ENCODE results near the gene VCAN.

Gene VCAN

DNA sequence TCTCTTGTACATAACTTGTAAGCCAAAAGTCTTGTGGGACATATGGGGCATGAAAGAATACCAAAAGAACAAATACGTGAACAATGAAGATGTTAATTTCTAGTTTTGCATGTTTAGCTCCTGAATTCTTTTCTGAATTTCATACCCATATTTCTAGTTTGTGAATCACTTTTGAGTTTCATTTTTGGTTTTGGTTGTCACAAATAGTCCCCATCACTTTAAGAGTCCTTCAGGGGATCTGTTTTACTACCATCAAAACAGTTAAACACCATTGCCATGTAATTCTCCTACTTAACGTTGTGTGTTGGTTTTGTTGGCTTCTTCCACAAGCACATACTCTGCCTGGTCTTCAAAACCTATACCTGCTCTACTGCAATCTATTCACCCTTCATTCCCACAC, 27.0 kb downstream of the VCAN start:
- DNase-seq (ENCODE audit: low spot score) = no peak

DNA sequence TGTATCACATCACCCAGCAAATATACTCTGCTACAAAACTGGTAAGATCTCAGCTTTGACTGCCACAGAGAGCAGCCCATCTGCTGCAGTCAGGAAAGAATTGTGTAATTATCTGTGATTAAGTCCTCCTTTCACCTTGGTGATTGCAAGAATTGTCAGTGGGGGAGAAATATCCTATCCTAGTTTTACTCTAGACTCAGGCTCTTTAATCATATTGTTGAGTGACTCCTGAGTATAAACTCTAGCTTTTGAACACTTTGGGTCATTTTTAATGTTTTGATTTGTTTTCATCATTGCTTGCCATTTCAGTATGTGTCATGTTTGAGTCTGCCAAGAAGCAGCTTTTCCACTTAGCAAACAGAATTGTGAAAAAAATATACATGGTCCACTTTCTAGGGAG, 32.1 kb downstream of the VCAN start:
- DNase-seq (ENCODE audit: low spot score) = no peak

DNA sequence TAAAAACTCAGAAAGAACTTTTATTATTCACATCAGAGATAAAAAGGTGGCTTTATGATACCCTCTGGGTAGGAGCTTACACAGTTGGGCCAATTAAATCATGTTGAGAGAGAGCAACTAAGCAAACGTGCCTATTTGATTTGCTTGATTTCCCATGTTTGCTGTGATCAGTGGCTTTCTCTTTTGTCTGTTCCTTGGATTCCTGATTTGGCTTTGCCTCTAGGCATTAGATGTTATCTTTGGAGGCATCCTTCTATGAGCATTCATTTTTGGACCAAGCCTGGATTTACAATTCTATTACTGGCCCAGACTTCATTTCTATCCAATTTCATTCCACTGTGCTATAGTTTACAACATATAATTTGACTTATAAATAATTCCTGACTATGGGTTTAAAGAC, 35.9 kb downstream of the VCAN start:
- no peak for DNase-seq (ENCODE audit: low spot score)

DNA sequence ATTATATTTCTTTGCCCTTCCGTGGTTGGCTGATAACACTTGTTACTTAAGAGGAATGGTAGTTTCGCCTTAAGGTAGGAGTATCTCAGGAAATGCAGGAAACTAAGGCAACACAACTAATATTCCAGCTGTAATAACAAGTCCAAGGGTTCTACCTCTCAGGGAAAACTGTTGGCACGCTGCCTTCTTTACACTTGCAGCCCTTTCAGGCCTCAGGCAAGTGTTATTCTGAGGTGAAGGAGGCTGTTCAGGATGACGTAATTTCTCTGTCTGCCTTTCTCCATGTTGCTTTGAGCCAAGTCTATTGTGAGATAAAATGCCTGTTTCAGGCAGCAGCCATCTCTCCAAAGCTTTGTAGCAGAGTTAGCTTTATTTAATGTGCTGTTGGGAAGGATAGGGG, 38.0 kb downstream of the VCAN start:
- DNase-seq (ENCODE audit: low spot score) = no peak

DNA sequence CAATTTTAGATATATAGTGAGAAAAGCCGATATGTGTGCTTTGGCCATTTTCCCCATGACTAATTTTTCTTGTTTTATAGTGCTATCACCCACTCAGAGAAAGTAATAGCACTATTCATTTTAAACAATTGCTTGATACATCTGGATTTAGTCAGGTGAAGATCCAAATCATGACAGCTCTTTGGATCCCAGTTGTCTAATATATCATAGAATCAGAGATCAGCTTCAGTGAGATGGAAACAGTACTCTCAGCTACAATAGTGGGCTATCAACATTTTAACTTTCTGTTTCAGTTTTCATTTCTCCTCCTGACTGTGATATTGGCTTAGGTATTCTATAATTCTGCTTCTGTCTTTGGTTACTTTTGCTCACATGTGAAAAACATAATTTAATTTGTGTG, 38.7 kb downstream of the VCAN start:
- no peak for DNase-seq (ENCODE audit: low spot score)

DNA sequence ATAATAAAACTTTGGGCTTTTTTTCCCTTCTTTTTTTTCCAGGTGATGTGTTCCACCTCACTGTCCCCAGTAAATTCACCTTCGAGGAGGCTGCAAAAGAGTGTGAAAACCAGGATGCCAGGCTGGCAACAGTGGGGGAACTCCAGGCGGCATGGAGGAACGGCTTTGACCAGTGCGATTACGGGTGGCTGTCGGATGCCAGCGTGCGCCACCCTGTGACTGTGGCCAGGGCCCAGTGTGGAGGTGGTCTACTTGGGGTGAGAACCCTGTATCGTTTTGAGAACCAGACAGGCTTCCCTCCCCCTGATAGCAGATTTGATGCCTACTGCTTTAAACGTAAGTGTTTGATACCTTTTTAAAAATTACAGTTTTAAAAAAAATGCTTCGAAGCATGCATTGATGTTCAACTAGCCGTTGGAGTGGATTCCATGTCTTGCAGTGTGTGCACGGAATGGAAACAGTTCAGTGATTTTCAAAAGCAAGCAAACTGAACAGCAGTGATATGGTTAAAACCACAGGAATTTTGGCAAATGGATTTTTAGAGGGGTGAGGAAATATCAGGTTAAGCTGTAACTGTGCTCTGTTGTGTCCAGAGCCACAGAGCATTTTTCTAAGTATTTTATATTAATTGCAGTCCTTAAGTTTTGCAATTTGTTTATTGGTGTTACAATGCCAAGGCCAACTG, 40.7 kb downstream of the VCAN start:
- DNase-seq (ENCODE audit: low spot score) = no peak

DNA sequence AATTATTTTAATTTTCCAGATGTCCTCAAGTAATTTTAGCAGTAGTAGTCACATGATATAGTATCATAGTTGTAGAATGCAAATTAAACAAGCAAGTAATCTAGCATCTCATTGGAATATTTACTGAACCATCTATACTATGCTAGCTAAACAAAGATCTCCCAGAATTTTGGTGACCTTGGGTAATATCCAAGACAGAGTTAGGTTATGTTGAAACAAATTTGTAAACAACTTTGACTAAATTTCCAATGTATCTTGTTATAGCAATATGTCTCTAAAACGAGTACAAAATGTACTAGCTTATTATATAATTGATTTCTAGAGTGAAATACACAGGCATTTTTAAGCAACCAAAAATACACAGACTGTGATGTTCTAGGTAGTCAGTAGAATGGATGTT, 41.5 kb downstream of the VCAN start:
- DNase-seq (ENCODE audit: low spot score) = no peak

DNA sequence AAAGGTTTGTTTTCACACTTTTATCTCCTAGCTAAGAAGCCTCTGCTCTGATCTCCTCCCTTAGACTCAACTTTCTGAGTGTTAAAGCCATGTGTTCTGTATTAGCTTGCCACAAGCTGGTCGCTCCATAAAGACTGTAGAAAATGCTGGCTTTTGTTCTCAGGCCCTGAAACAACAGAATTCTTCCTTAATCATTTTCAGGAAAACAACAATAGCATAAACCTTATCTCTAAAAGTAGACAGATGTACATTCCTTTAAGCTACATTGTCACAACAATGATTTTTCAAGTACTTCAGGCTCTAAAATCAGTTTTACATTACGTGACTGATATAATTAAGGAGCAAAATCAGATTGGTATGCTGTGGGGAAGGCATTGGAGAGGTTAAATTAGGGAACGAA, 41.9 kb downstream of the VCAN start:
- DNase-seq (ENCODE audit: low spot score) = no peak

DNA sequence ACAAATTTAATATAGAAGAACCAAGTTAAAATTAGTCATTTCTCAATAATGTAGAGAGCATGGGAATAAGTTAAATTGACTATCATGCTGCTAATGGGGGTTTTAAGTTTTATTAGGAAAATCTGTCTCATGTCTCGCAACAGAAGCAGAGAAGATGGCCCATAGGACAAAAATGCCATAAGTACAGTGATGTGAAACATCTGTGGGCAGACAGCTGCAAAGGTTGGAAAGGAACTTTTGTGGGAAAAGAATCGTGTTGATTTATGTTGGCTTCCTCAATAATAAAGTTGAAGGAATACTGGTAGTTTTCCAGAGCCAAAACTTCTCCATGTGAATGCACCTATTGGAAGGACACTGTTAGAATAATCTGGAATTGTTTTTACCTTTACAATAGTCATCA, 44.8 kb downstream of the VCAN start:
- DNase-seq (ENCODE audit: low spot score) = no peak

DNA sequence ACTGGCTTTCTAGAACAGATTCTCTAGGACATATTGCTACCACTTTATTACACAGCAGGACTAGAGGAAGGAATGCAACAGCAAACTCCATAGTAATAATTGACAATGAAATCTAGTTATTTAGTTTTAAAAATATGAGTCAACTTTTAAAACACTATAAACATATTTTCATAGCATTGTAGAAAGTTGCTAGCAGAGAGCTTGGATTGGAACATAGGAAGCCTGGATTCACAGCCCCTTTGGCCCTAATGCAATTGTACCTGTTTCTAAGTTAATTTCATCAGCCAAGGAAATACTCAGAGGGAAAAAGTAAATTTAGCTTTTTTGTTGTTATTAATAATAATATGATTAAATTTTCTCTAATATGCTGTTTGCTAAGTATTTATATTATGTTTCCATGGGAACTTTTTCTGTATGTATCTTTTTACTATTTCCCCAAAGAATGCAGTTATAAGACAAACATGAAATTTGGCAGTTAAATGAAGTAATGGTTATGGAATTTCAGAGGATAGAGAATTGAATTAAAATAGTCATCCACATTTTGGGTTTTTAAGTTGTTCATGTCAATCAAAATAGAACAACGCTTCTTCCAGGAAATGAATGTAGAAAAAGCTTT, 45.6 kb downstream of the VCAN start:
- DNase-seq (ENCODE audit: low spot score) = no peak

DNA sequence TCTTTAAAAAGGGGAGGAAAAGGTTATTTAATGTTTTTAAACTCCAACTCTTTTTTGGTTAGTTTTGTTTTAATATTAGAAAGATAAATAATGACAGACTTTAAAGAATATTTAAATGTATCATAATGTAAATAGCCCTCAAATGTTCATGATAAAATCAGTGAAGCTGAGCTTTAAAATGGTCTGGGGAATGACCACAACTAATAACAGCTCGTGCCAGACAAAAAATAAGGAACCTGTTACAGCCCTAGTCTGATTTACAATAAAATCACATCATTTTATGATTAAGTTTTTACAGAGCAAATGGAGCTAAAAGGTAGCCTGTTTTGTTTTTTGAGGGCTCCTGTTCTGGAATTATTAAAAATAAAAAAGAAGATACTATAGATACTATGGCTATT, 46.1 kb downstream of the VCAN start:
- DNase-seq (ENCODE audit: low spot score) = no peak

DNA sequence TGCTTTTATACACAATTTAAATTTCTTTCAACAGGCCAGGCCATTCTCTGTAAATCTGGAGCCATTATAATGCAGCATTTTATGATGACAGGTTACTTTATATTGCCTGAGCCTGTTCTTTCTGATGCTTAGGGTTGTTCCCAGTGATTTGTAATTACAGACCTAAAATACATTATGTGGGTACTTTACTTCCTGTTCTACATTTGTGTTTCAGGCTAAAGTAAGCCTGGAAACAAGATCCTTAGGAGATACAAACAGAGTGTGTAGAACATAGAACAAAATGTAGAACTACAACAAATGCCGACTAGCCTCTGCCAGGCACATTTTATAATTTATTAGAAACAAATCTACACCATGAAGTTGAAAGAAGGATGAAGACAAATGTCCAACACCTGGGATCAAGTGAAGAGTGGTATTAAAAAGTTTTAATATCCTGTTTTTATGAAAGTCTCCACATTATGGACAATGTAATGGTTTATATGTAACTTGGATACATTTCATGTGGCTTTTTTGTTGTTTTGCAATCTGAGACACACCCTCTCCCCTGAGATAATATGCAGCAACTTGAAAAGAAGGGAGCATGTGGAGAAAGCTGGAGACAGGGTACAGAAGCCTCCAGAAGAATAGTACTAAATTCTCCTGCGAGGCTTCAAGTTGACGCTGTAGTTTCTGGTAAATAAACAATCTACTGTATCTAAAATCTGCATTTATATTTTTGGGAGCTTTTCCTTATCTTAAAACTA, 46.9 kb downstream of the VCAN start:
- no peak for DNase-seq (ENCODE audit: low spot score)

DNA sequence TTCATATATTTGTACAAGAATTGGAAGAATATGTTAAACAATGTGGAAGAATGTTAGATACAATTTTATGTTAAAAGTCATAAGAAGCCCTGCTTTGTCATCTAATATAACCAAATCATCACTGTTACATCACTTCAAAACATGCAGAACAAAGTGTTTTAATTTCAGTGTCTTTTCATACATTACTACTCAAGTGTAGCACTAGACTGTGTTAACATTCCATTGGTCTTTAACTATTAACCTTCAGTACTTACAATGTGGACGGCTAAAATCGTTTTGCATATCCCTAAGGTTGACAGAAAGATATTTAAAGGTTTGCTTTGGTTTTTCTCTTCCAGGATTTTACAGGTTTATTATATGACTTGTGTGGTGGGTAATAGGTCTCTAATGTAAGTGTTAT, 50.9 kb downstream of the VCAN start:
- DNase-seq (ENCODE audit: low spot score) = no peak

DNA sequence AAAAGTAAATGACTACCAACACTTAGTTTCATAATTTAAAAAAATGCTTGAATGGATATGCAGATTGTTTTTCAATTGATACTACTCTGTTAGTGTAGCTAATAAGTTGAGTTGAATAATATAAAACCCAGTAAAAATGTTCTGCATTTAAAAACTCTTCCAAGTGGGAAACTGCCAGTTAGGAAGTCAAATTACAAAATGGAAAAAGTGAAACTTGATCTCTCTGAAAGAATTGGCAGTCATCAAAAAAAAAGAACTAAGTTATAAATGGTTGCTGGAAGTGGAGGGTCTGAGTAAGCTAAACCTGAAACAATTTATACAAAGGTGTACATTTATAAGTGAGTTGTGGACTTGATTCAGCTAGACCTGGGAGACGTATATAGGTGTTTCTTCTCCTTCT, 52.4 kb downstream of the VCAN start:
- no peak for DNase-seq (ENCODE audit: low spot score)

DNA sequence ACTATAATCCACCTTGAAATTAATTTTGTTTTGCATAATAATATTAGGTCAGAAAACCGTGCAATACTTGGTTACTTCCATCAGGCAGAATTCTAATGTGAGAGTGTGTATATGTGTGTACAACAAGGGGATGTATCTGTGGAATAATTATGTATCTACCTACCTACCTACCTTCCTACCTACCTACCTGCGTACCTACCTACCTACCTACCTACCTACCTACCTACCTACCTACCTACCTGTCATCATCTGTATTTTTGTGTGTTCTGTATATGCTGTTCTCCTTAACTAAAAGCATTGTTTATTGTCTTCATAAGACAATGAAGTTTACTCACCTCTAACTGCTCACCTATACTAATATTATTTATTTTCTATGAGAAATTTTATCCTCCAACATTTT, 52.8 kb downstream of the VCAN start:
- no peak for DNase-seq (ENCODE audit: low spot score)

DNA sequence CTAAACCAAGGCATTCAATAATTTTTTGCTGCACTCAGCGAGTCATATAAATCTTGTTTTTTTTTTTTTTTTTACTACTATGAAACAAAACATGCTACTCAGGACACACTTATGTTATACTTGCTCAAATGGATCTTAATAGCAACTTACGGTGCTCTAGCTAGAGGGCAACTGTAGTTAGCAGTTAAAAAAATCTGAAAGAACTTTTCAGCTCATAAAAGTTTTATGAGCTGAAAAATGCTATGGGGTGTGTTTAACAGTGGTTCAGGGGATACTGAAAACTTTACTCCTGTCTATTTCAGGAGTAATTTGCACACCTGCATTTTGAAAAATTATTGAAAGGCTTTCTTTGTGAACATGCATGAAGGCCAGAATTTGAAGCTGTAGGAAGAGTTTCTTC, 53.4 kb downstream of the VCAN start:
- no peak for DNase-seq (ENCODE audit: low spot score)

DNA sequence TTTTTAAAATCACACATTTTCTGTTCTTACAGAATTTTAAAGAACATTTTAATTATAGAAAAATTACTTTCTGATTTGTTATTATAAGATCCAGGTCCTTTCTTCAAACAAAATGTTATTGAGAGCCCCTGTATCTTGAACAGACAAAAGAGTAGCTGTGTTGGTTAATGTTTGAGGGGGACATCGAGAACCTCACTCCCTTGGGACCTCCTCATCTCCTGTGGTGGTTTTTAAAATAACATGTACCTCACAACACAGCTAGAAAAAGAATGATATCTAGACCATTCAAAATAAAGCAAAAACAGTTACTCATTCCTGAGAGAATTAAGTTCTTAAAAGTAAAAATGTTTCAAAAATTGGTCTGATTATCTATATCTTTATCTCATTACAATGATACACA, 54.7 kb downstream of the VCAN start:
- no peak for DNase-seq (ENCODE audit: low spot score)

DNA sequence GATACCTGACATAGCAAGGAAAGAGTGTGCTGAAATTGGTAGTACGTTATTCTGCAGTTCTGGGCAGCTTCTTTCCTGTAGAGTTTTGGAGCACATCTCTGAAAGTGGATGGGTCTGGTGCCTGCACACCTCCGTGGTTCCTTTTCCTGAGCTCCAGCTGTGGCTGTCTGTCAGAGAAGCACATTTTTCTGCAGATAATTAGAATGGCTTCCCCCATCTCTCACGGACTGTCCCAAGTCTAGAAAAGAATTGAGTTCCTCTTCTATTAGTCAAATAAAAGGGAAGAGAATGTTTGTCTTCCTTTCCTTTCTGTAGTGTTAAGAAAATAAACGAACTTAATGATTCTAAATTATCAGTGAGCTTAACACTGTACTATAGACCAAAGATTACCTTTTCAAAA, 55.7 kb downstream of the VCAN start:
- DNase-seq (ENCODE audit: low spot score) = no peak

DNA sequence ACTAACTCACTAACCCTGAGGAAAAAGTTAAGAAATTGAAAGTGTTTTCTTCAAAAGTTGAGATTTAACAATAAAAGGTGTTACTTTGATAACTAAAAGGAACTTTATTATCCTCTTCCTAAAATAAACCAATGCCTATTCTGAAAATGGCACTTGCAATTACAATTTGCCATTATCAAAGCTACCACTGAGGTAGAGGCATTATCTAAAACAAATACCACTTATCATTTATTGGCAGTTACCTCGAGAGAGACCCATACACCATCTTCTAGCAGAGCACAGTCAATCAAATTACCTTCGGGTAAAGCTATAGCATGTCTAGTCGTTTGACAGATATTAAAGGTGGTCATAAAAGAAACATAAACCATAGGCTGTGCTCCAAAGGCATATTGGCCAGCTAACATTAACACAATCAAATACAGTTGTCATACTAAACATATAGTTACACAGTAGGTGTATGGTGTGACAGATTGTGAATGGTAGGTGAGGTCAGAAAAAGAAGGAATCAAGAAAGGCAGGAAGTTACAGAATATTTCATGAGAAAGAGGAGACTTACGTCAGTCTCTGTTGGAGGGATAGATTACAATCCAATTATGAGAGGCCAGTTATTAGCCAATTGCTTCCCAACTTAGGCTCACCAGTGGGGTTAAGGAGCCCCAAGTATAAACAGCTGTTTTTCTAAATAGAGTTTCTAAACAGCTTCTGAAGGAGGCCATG, 56.3 kb downstream of the VCAN start:
- no peak for DNase-seq (ENCODE audit: low spot score)

DNA sequence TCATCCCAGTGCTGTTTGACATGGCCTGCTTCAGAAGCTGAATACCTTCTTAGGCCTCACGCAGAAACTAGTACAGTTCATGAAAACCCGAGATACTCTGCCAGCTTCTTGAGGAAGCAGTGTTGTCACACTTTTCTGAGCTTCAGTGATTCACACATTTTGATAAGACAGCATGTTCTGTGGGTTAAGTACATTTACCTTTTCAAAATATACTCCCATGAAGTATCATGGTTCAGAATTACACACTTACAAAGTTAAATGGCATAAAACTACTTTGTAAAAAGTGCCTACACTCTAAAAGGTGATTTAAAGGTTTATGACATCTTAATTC, 56.9 kb downstream of the VCAN start:
- no peak for DNase-seq (ENCODE audit: low spot score)

DNA sequence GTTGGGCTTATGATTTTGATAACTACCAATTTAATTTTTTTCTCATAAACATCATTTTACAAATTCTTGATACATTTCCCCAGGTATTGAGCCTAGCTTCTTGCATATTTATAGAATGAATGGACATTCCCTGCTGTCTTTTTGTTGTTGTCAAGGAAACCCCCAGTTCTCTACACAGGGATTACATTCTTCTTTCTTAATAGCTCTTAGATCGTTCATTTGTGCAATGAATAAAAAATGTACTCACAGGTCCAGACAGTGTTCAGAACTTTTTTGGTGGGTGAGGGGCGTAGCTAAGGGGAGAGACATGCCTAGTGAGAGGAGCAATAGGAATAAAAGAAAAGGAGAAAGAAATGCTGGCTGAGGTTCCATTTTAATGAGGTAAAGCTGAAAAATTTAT, 58.6 kb downstream of the VCAN start:
- no peak for DNase-seq (ENCODE audit: low spot score)

DNA sequence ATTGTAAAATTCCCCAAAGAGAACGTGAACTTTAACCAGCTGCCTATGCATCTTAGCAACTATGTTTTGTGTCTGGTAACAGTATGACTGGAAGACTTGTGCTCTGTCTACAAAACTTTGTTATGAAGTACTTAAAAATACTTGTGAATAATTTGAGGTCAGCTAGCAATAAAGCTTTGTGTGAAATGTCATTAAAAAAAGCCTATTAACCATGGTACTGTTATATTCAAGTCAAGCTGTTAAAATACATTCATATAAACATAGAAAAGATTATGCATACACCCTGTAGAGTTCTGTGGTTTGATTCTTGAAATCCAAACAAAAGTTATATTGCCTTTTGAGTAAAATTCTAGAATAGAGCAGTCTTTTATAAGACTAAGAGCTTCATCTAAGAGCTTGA, 60.1 kb downstream of the VCAN start:
- no peak for DNase-seq (ENCODE audit: low spot score)

DNA sequence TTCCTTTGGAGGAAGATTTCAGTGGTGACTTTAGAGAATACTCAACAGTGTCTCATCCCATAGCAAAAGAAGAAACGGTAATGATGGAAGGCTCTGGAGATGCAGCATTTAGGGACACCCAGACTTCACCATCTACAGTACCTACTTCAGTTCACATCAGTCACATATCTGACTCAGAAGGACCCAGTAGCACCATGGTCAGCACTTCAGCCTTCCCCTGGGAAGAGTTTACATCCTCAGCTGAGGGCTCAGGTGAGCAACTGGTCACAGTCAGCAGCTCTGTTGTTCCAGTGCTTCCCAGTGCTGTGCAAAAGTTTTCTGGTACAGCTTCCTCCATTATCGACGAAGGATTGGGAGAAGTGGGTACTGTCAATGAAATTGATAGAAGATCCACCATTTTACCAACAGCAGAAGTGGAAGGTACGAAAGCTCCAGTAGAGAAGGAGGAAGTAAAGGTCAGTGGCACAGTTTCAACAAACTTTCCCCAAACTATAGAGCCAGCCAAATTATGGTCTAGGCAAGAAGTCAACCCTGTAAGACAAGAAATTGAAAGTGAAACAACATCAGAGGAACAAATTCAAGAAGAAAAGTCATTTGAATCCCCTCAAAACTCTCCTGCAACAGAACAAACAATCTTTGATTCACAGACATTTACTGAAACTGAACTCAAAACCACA, 67.4 kb downstream of the VCAN start:
- no peak for DNase-seq (ENCODE audit: low spot score)

All from putamen (tissue), 1 donor.